Stomach (tissue), 4 donors: ENCODE measurements around the gene MCF2L.

ENCODE experiments used
- CTCF ChIP-seq, 7 experiments: fragments of 450-650 bp in 4 of 7; fragments of 200-600 bp in 3 of 7; sonication (generic) in 3 of 7; IDR thresholded peaks; one replicate each; pipeline ENCODE4 v1.5.1; 2016 to 2019; ENCODE audit warnings: antibody characterized with exemption in 7 of 7, control low read depth in 2 of 7, mild to moderate bottlenecking in 1 of 7
- EP300 ChIP-seq: sonication (generic); formaldehyde crosslinking; IDR thresholded peaks from one replicate; pipeline ENCODE4 v1.6.1; 2017; ENCODE audit warnings: antibody characterized with exemption
- POLR2AphosphoS5 ChIP-seq, 3 donors: sonication (generic); formaldehyde crosslinking; IDR thresholded peaks; one replicate each; pipeline ENCODE4 v1.6.1; 2016; ENCODE audit warnings: antibody characterized with exemption in 3 of 3

GRCh38 chr13:113005076-113005865, 36.3 kb downstream of the MCF2L start:
- no peak for TF ChIP-seq CTCF (IDR thresholded peaks at IDR 0.05)
- no peak for TF ChIP-seq EP300
- no peak for TF ChIP-seq POLR2AphosphoS5 (IDR thresholded peaks at IDR 0.05)
